Caco-2 (cell line): ENCODE data around the gene OMG. TPM values are rescaled to one million over a fixed set of nuclear protein-coding genes. Genes with fewer than 3 reads are reported as not detected.

Source experiments
- BruUV-seq: library from RNA; stranded (reverse); fragments of 400-500 nt; replicated peaks from 2 replicates; lab custom pipeline; 2021; lab: Mats Ljungman, UMichigan
- CTCF ChIA-PET: fragments of 300-600 bp; sonication (Branson Sonifier 250); formaldehyde crosslinking; loops from one replicate; lab custom pipeline; 2022; ENCODE audit warnings: antibody characterized with exemption; lab: Charles Lee
- POLR2A ChIA-PET: fragments of 300-600 bp; sonication (Branson Sonifier 250); formaldehyde crosslinking; loops from one replicate; lab custom pipeline; 2022; ENCODE audit warnings: antibody characterized with exemption; lab: Charles Lee
- DNase-seq, 2 experiments: peaks; one replicate each; pipeline versions ENCODE4 v3.0.0 to v3.0.0-alpha.2; 2020 to 2022
- H3K27me3 ChIP-seq: replicated peaks from 2 replicates; pipeline ENCODE4 v1.6.0; 2011; ENCODE audit warnings: low read length; ENCODE audit not compliant: control insufficient read depth, insufficient read depth
- H3K36me3 ChIP-seq: 2 replicates; pipeline ENCODE4 v1.5.1; 2011; ENCODE audit warnings: low read length; ENCODE audit not compliant: control insufficient read depth, insufficient read depth
- H3K4me1 ChIP-seq: fragments of 250-450 bp; sonication (Bioruptor Pico); 2 replicates; pipeline ENCODE4 v1.5.1; 2020; ENCODE audit warnings: mild to moderate bottlenecking
- H3K4me3 ChIP-seq: 2 replicates; pipeline ENCODE4 v1.5.1; 2011; ENCODE audit warnings: low read depth, mild to moderate bottlenecking, control low read depth, low read length
- H3K9me3 ChIP-seq: fragments of 250-450 bp; sonication (Bioruptor Pico); 2 replicates; pipeline ENCODE4 v1.5.1; 2020; ENCODE audit warnings: mild to moderate bottlenecking, moderate library complexity
- H3K27ac Mint-ChIP-seq: one replicate; pipeline ENCODE4 v1.8.0; 2022; ENCODE audit warnings: mixed read lengths; ENCODE audit not compliant: unreplicated experiment
- H3K27me3 Mint-ChIP-seq: one replicate; pipeline ENCODE4 v1.8.0; 2022; ENCODE audit warnings: mixed read lengths; ENCODE audit not compliant: insufficient read depth, unreplicated experiment
- H3K36me3 Mint-ChIP-seq: one replicate; pipeline ENCODE4 v1.8.0; 2022; ENCODE audit warnings: mild to moderate bottlenecking, mixed read lengths; ENCODE audit not compliant: insufficient read depth, unreplicated experiment
- H3K4me1 Mint-ChIP-seq: one replicate; pipeline ENCODE4 v1.8.0; 2022; ENCODE audit warnings: low read depth, mixed read lengths; ENCODE audit not compliant: unreplicated experiment
- H3K4me3 Mint-ChIP-seq: one replicate; pipeline ENCODE4 v1.8.0; 2022; ENCODE audit warnings: mild to moderate bottlenecking, moderate library complexity, mixed read lengths; ENCODE audit not compliant: unreplicated experiment
- H3K9me3 Mint-ChIP-seq: one replicate; pipeline ENCODE4 v1.8.0; 2022; ENCODE audit warnings: mixed read lengths; ENCODE audit not compliant: unreplicated experiment
- intact Hi-C: fragments of 100-400 bp; cut with micrococcal nuclease; formaldehyde crosslinking; loops from one replicate; pipeline ENCODE4 v1.10.0; 2022; ENCODE audit not compliant: unreplicated experiment
- total RNA-seq: library from RNA; stranded (reverse); gene quantifications from 2 replicates; pipeline ENCODE4 v1.2.3, GENCODE V29; 2022
- TF ChIP-seq, protein P1 (sequence below), 2 experiments: fragments of 200-600 bp in 1 of 2; IDR thresholded peaks; 1 replicate in 1 of 2; 2 replicates in 1 of 2; pipeline versions ENCODE4 v1.5.1 to v1.8.0; 2011 to 2022; ENCODE audit warnings: antibody characterized with exemption in 1 of 2, control low read depth in 1 of 2, inconsistent platforms in 1 of 2, low read depth in 1 of 2, low read length in 1 of 2, mild to moderate bottlenecking in 1 of 2, moderate library complexity in 1 of 2; ENCODE audit not compliant: insufficient read depth in 1 of 2, severe bottlenecking in 1 of 2, unreplicated experiment in 1 of 2

The OMG gene
- total RNA-seq, 1 experiment from 2014 or later: not detected

DNA sequence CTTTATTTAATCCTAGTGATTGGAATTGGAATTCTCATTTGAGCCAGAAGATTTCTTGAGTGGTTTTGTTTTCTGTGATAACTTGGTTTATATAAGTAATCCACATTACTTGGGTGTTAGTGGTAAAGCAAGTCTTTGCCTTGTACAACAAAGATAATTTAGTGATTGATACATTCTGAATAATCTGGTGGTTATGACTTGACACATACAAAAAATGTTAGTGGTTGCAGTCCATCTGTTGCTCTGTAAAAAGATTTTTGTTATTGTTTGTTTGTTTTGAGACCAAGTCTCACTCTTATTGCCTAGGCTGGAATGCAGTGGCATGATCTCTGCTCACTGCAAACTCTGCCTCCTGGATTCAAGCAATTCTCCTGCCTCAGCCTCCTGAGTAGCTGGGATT, 13.2 kb downstream of the OMG start:
- H3K4me1 Mint-ChIP-seq: no peaks in the 10 kb centered on the region
- TF ChIP-seq, protein P1, sequence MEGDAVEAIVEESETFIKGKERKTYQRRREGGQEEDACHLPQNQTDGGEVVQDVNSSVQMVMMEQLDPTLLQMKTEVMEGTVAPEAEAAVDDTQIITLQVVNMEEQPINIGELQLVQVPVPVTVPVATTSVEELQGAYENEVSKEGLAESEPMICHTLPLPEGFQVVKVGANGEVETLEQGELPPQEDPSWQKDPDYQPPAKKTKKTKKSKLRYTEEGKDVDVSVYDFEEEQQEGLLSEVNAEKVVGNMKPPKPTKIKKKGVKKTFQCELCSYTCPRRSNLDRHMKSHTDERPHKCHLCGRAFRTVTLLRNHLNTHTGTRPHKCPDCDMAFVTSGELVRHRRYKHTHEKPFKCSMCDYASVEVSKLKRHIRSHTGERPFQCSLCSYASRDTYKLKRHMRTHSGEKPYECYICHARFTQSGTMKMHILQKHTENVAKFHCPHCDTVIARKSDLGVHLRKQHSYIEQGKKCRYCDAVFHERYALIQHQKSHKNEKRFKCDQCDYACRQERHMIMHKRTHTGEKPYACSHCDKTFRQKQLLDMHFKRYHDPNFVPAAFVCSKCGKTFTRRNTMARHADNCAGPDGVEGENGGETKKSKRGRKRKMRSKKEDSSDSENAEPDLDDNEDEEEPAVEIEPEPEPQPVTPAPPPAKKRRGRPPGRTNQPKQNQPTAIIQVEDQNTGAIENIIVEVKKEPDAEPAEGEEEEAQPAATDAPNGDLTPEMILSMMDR (IDR thresholded peaks at IDR 0.05; ENCODE audit: insufficient read depth in 1 of 2, low read depth in 1 of 2, low read length in 1 of 2, severe bottlenecking in 1 of 2, unreplicated experiment in 1 of 2): no peak

DNA sequence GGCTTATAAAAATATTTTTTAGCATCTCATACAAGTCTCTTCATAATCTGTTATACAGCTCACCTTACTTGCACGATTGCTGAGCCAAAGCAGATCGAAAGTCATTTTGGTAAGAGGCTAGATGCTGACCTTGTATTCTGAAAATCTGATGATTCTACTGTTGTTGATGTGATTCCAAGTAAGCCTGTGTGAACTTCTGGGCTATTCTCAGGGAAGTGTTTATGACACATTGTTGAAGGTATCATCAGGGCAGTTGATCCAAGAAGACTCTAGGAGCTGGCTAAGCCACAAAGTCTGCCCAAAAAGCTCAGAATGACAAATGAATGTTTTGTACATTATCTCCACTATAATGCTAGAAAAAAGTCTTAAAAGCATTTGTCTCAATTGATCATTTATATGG, 16.0 kb downstream of the OMG start:
- Mint-ChIP-seq H3K9me3 (no peaks in the 10 kb centered on the region), H3K36me3 (peaks cover 50% of the 10 kb centered on the region), H3K4me1 (no peaks in the 10 kb centered on the region), H3K27me3 (no peaks in the 10 kb centered on the region), H3K27ac (no peak overlapping the region), H3K4me3 (no peak overlapping the region)
- no peak overlapping the region for H3K4me3 ChIP-seq
- no peaks in the 10 kb centered on the region for H3K27me3 ChIP-seq
- H3K36me3 ChIP-seq: no peaks in the 10 kb centered on the region
- TF ChIP-seq, protein P1 (IDR thresholded peaks at IDR 0.05; ENCODE audit: insufficient read depth in 1 of 2, low read depth in 1 of 2, low read length in 1 of 2, severe bottlenecking in 1 of 2, unreplicated experiment in 1 of 2): no peak
- ChIA-PET POLR2A (no interaction called here), CTCF (no interaction called here)
- intact Hi-C loops: no loop called here
- DNase-seq: no peak
- no TSS peak for BruUV-seq
- no peaks in the 10 kb centered on the region for H3K4me1 ChIP-seq
- no peaks in the 10 kb centered on the region for H3K9me3 ChIP-seq

More for the DNA sequence above, 13.2 kb downstream of the OMG start:
- Histone ChIP-seq H3K9me3 (no peaks in the 10 kb centered on the region), H3K27me3 (no peaks in the 10 kb centered on the region), H3K4me1 (no peaks in the 10 kb centered on the region), H3K4me3 (no peak overlapping the region), H3K36me3 (no peaks in the 10 kb centered on the region)
- Mint-ChIP-seq H3K27ac (no peak overlapping the region), H3K4me3 (no peak overlapping the region), H3K9me3 (no peaks in the 10 kb centered on the region), H3K36me3 (peaks cover 41% of the 10 kb centered on the region), H3K27me3 (no peaks in the 10 kb centered on the region)
- no TSS peak for BruUV-seq
- intact Hi-C loops: no loop called here
- DNase-seq: no peak
- ChIA-PET CTCF (no interaction called here), POLR2A (no interaction called here)

GRCh38 chr17:31279401-31279800, 17.6 kb downstream of the OMG start:
- ChIA-PET POLR2A (no interaction called here), CTCF (no interaction called here)
- Histone ChIP-seq H3K9me3 (no peaks in the 10 kb centered on the region), H3K4me1 (no peaks in the 10 kb centered on the region), H3K27me3 (no peaks in the 10 kb centered on the region), H3K4me3 (no peak overlapping the region), H3K36me3 (no peaks in the 10 kb centered on the region)
- peaks cover 51% of the 10 kb centered on the region for H3K36me3 Mint-ChIP-seq
- no peaks in the 10 kb centered on the region for H3K4me1 Mint-ChIP-seq
- no TSS peak for BruUV-seq
- no peak overlapping the region for H3K4me3 Mint-ChIP-seq
- TF ChIP-seq, protein P1 (IDR thresholded peaks at IDR 0.05; ENCODE audit: insufficient read depth in 1 of 2, low read depth in 1 of 2, low read length in 1 of 2, severe bottlenecking in 1 of 2, unreplicated experiment in 1 of 2): no peak
- H3K9me3 Mint-ChIP-seq: no peaks in the 10 kb centered on the region
- intact Hi-C loops: no loop called here
- H3K27ac Mint-ChIP-seq: no peak overlapping the region
- H3K27me3 Mint-ChIP-seq: no peaks in the 10 kb centered on the region
- no peak for DNase-seq
